GM12878 (cell line): Measurements from ENCODE around the gene BDNF. TPM values are rescaled to one million over a fixed set of nuclear protein-coding genes. Genes with fewer than 3 reads are reported as not detected.

Experiments used
- ATF7 ChIP-seq: fragments of 450-650 bp; IDR thresholded peaks from 2 replicates; pipeline ENCODE4 v1.6.1; 2016; ENCODE audit warnings: low read depth, mild to moderate bottlenecking
- SMAD5 ChIP-seq: IDR thresholded peaks from 2 replicates; pipeline ENCODE4 v1.6.1; 2016; ENCODE audit warnings: antibody characterized with exemption, low read depth
- ZBTB11 ChIP-seq: fragments of 450-650 bp; formaldehyde crosslinking; IDR thresholded peaks from 2 replicates; pipeline ENCODE4 v1.5.0; 2022; ENCODE audit warnings: mild to moderate bottlenecking, missing genetic modification characterization
- polyA plus RNA-seq, 11 experiments: library from polyadenylated mRNA; depleted of rRNA in 4 of 11; unstranded in 6 of 11; stranded (reverse) in 5 of 11; fragments of >200 nt; fragmentation: Nextera tagmentation in 4 of 11; fragmentation: Illumina TruSeq in 1 of 11; extraction: Ambion mirVana in 4 of 11; extraction: Trizol in 1 of 11; gene quantifications; 1 replicate in 1 of 11; 2 replicates in 10 of 11; pipeline versions ENCODE4 v1.2.1 to v1.2.3, GENCODE V29; 2011 to 2016; ENCODE audit warnings: inconsistent platforms in 2 of 11, missing spikeins in 2 of 11, low read depth in 1 of 11
- total RNA-seq, 4 experiments: library from RNA; depleted of rRNA in 3 of 4; stranded (reverse); fragments of >200 nt in 3 of 4; fragmentation: Illumina TruSeq in 1 of 4; extraction: Trizol in 1 of 4; gene quantifications; 2 replicates each; pipeline versions ENCODE4 v1.2.1 to v1.2.3, GENCODE V29; 2013 to 2021
- TF ChIP-seq, protein P1 (sequence below): fragments of 450-650 bp; IDR thresholded peaks from 2 replicates; pipeline ENCODE4 v1.6.1; 2017; ENCODE audit warnings: antibody characterized with exemption, mild to moderate bottlenecking, moderate library complexity
- TF ChIP-seq, protein P2 (sequence below), 3 experiments: IDR thresholded peaks in 2 of 3; conservative IDR thresholded peaks in 1 of 3; 2 replicates each; pipeline ENCODE4 v1.5.1; 2011; ENCODE audit warnings: low read depth in 3 of 3, low read length in 3 of 3, mild to moderate bottlenecking in 3 of 3, control low read depth in 2 of 3, moderate library complexity in 2 of 3, inconsistent platforms in 1 of 3, mixed read lengths in 1 of 3; ENCODE audit not compliant: control insufficient read depth in 2 of 3, insufficient read depth in 1 of 3; ENCODE audit errors: extremely low read depth in 1 of 3

Gene BDNF
- total and polyA plus RNA-seq, 10 of the 15 experiments (the other 5 are each of a cell fraction or from before 2014, with no cell fraction given) = 0.02 to 0.24 (median 0.06) TPM; not detected in 2

- TF ChIP-seq ZBTB11 (CRISPR knock-in tag) = no peak
- TF ChIP-seq SMAD5 = no peak
- TF ChIP-seq, protein P1, sequence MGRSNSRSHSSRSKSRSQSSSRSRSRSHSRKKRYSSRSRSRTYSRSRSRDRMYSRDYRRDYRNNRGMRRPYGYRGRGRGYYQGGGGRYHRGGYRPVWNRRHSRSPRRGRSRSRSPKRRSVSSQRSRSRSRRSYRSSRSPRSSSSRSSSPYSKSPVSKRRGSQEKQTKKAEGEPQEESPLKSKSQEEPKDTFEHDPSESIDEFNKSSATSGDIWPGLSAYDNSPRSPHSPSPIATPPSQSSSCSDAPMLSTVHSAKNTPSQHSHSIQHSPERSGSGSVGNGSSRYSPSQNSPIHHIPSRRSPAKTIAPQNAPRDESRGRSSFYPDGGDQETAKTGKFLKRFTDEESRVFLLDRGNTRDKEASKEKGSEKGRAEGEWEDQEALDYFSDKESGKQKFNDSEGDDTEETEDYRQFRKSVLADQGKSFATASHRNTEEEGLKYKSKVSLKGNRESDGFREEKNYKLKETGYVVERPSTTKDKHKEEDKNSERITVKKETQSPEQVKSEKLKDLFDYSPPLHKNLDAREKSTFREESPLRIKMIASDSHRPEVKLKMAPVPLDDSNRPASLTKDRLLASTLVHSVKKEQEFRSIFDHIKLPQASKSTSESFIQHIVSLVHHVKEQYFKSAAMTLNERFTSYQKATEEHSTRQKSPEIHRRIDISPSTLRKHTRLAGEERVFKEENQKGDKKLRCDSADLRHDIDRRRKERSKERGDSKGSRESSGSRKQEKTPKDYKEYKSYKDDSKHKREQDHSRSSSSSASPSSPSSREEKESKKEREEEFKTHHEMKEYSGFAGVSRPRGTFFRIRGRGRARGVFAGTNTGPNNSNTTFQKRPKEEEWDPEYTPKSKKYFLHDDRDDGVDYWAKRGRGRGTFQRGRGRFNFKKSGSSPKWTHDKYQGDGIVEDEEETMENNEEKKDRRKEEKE = no peak
- no peak for TF ChIP-seq ATF7
- TF ChIP-seq, protein P2, sequence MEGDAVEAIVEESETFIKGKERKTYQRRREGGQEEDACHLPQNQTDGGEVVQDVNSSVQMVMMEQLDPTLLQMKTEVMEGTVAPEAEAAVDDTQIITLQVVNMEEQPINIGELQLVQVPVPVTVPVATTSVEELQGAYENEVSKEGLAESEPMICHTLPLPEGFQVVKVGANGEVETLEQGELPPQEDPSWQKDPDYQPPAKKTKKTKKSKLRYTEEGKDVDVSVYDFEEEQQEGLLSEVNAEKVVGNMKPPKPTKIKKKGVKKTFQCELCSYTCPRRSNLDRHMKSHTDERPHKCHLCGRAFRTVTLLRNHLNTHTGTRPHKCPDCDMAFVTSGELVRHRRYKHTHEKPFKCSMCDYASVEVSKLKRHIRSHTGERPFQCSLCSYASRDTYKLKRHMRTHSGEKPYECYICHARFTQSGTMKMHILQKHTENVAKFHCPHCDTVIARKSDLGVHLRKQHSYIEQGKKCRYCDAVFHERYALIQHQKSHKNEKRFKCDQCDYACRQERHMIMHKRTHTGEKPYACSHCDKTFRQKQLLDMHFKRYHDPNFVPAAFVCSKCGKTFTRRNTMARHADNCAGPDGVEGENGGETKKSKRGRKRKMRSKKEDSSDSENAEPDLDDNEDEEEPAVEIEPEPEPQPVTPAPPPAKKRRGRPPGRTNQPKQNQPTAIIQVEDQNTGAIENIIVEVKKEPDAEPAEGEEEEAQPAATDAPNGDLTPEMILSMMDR (IDR thresholded peaks at IDR 0.05 in 2 of 3, conservative IDR thresholded peaks at IDR 0.05 in 1 of 3; ENCODE audit: control insufficient read depth in 2 of 3, extremely low read depth in 1 of 3, insufficient read depth in 1 of 3, low read depth in 3 of 3, low read length in 3 of 3) = no peak
Observed at GRCh38 chr11:27648840-27649239, 51.4 kb downstream of the BDNF start (continued).
